KMS-11 (cell line): ENCODE measurements around the gene KCNK1.

ENCODE experiments used
- H2AFZ ChIP-seq: fragments of 200-600 bp; sonication (generic); 2 replicates; pipeline ENCODE4 v1.6.1; 2016; ENCODE audit warnings: antibody characterized with exemption, mixed run types, low read depth
- H3K27ac ChIP-seq: fragments of 200-600 bp; sonication (generic); 2 replicates; pipeline ENCODE4 v1.6.1; 2016; ENCODE audit warnings: mild to moderate bottlenecking, mixed run types
- H3K27me3 ChIP-seq: fragments of 200-600 bp; sonication (generic); 2 replicates; pipeline ENCODE4 v1.6.1; 2017; ENCODE audit warnings: mild to moderate bottlenecking, low read depth, mixed run types, moderate library complexity; ENCODE audit not compliant: insufficient read depth
- H3K36me3 ChIP-seq: fragments of 200-600 bp; sonication (generic); 2 replicates; pipeline ENCODE4 v1.6.1; 2017; ENCODE audit warnings: mild to moderate bottlenecking, mixed run types; ENCODE audit not compliant: insufficient read depth
- H3K4me1 ChIP-seq: fragments of 200-600 bp; sonication (generic); 2 replicates; pipeline ENCODE4 v1.6.1; 2016; ENCODE audit warnings: mild to moderate bottlenecking, low read depth, mixed run types; ENCODE audit not compliant: poor library complexity, severe bottlenecking
- H3K4me2 ChIP-seq: fragments of 200-600 bp; sonication (generic); 2 replicates; pipeline ENCODE4 v1.7.0; 2016; ENCODE audit warnings: mild to moderate bottlenecking, mixed run types
- H3K4me3 ChIP-seq: fragments of 200-600 bp; sonication (generic); IDR thresholded peaks from 2 replicates; pipeline ENCODE4 v1.6.1; 2017; ENCODE audit warnings: low read depth, low read length, mixed read lengths; ENCODE audit not compliant: insufficient read depth
- H3K79me2 ChIP-seq: fragments of 200-600 bp; sonication (generic); 2 replicates; pipeline ENCODE4 v1.6.1; 2016; ENCODE audit warnings: low read depth, mixed run types; ENCODE audit not compliant: insufficient read depth
- H3K9ac ChIP-seq: fragments of 200-600 bp; sonication (generic); 2 replicates; pipeline ENCODE4 v1.6.1; 2016; ENCODE audit warnings: mild to moderate bottlenecking, mixed run types
- H4K20me1 ChIP-seq: fragments of 200-600 bp; sonication (generic); 2 replicates; pipeline ENCODE4 v1.6.1; 2016; ENCODE audit warnings: mild to moderate bottlenecking, mixed run types; ENCODE audit not compliant: insufficient read depth
- TF ChIP-seq, protein P1 (sequence below): fragments of 200-600 bp; sonication (generic); conservative IDR thresholded peaks from 2 replicates; pipeline ENCODE4 v1.6.1; 2017; ENCODE audit warnings: low read depth, mild to moderate bottlenecking, antibody characterized with exemption, low read length, moderate library complexity, mixed read lengths

The KCNK1 gene

DNA sequence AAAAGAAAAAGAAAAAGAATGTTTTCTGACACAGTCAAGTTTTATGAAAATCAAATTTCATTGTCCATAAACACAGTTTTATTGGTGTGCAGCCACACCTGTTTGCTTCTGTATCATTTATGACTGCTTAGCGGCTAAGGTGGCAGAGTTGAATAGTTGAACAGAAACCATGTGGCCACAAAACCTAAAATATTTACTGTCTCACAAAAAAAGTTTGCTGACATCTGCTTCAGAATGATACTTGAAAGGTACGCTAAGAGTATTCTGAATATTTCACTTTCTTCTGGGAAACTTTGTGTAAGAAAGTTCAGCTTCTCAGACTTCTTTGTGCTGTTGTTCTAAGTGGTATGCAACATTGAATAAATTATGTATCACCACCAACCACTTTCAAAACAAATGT lies 6.2 kb downstream of the KCNK1 start:
- Histone ChIP-seq H3K79me2 (peaks cover 93% of the 10 kb centered on the region), H3K4me2 (peak overlapping the region; percentile 67), H2AFZ (no peak overlapping the region)

DNA sequence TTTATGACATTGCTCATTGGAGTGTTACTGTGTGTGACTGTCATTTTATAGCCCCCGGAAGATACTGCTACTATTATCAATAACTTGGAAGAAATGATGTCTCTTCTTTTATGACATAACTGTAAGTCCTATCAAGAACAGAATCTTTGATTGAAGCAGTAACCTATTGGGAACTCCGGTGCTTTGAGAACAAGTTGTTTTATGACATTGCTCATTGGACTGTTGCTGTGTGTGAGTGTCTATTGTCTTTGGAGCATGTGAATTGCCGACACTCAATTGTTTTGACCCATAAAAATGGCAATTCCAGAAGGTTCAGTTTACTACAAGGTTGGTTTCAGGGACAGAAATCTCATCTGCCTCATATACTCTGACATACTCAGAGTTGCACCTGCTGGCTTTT lies 8.0 kb downstream of the KCNK1 start:
- H3K27me3 ChIP-seq: no peaks in the 10 kb centered on the region
- H3K4me1 ChIP-seq: peaks cover 98% of the 10 kb centered on the region
- H3K9ac ChIP-seq: no peak overlapping the region
- H3K79me2 ChIP-seq: peaks cover 90% of the 10 kb centered on the region
- H4K20me1 ChIP-seq: no peaks in the 10 kb centered on the region
- no peaks in the 10 kb centered on the region for H3K36me3 ChIP-seq
- TF ChIP-seq, protein P1, sequence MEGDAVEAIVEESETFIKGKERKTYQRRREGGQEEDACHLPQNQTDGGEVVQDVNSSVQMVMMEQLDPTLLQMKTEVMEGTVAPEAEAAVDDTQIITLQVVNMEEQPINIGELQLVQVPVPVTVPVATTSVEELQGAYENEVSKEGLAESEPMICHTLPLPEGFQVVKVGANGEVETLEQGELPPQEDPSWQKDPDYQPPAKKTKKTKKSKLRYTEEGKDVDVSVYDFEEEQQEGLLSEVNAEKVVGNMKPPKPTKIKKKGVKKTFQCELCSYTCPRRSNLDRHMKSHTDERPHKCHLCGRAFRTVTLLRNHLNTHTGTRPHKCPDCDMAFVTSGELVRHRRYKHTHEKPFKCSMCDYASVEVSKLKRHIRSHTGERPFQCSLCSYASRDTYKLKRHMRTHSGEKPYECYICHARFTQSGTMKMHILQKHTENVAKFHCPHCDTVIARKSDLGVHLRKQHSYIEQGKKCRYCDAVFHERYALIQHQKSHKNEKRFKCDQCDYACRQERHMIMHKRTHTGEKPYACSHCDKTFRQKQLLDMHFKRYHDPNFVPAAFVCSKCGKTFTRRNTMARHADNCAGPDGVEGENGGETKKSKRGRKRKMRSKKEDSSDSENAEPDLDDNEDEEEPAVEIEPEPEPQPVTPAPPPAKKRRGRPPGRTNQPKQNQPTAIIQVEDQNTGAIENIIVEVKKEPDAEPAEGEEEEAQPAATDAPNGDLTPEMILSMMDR: no peak
- H3K4me3 ChIP-seq: no peak overlapping the region
- no peak overlapping the region for H2AFZ ChIP-seq
- peak overlapping the region; percentile 1; the same call in 1 of the 2 replicates for H3K4me2 ChIP-seq
- no peak overlapping the region for H3K27ac ChIP-seq

More for the DNA sequence above, 6.2 kb downstream of the KCNK1 start:
- no peaks in the 10 kb centered on the region for H4K20me1 ChIP-seq
- H3K27ac ChIP-seq: peak overlapping the region; percentile 18; the same call in 1 of the 2 replicates
- TF ChIP-seq, protein P1: no peak
- H3K27me3 ChIP-seq: no peaks in the 10 kb centered on the region
- H3K4me1 ChIP-seq: peaks cover 94% of the 10 kb centered on the region
- H3K36me3 ChIP-seq: no peaks in the 10 kb centered on the region
- H3K9ac ChIP-seq: no peak overlapping the region
- H3K4me3 ChIP-seq: no peak overlapping the region

DNA sequence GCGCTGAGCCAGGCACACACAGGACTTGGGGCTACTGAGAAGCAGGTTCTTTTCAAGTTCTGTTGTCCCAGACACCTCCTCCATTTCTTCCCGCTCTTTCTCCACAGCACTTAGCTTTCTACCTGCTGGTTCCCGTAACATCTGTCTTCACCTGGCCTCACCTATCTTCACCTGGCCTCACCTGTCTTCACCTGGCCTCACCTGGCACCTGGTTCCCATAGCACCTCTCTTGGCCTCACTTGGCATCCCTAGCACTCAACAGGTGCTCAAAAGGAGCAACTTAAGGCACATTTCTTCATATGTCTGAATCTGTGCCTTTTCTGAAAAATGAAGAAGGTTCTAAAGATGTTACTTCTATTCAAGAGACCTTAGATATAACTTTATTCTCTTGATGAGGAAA lies 10.4 kb downstream of the KCNK1 start:
- H3K4me2 ChIP-seq: no peak overlapping the region; the same call in 1 of the 2 replicates
- H3K27me3 ChIP-seq: no peaks in the 10 kb centered on the region
- H3K9ac ChIP-seq: no peak overlapping the region
- H3K4me3 ChIP-seq: no peak overlapping the region
- H3K36me3 ChIP-seq: no peaks in the 10 kb centered on the region
- H4K20me1 ChIP-seq: no peaks in the 10 kb centered on the region
- peaks cover 75% of the 10 kb centered on the region for H3K79me2 ChIP-seq
- H3K27ac ChIP-seq: no peak overlapping the region
- H3K4me1 ChIP-seq: peaks cover 95% of the 10 kb centered on the region
- TF ChIP-seq, protein P1: no peak
- no peak overlapping the region for H2AFZ ChIP-seq

DNA sequence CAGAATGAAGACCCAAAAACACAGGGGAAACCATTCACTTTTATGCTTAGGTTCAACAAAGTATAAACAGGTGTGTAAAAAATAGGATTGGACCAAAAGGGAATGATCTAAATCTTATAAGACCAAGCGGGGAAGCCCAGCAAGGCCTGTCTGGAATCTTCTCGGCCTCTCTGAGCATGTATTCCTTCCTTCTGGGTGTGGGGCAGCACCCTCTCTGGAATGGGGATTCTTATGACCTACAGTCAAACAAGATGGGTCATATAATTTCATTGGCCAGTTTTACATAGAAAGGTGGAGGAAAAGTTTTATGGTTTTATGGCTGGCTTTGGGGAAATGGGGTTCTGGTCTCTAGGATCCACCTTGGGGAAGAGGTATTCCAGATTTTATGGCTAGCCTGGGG lies 11.2 kb downstream of the KCNK1 start:
- Histone ChIP-seq H3K4me1 (peaks cover 98% of the 10 kb centered on the region), H3K27ac (peak overlapping the region; percentile 93; the same call in 1 of the 2 replicates), H3K27me3 (no peaks in the 10 kb centered on the region), H3K79me2 (peaks cover 81% of the 10 kb centered on the region), H4K20me1 (no peaks in the 10 kb centered on the region), H3K9ac (no peak overlapping the region), H3K4me3 (no peak overlapping the region), H3K4me2 (peak overlapping the region; percentile 86), H3K36me3 (no peaks in the 10 kb centered on the region), H2AFZ (no peak overlapping the region)
- TF ChIP-seq, protein P1: no peak
